ENCODE measurements around the gene KCTD21.

DNA sequence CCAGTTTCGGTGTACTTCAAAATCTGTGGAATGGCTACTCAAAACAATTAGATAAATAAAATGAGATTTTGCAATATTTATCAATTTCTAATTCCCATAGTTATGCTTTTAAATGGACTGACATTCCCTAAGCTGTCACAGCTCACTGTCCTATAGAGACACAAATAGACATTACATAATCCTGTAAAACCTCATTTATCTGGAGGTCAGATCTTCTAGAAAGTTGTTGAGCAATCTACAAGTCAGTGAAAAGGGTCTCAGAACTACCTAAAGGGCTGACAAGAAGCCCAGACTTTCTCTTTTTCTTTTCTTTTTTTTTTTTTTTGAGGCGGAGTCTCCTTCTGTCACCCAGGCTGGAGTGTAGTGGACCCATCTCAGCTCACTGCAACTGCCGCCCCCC is 61.0 kb downstream of the KCTD21 start:
- TF ChIP-seq, protein P1, sequence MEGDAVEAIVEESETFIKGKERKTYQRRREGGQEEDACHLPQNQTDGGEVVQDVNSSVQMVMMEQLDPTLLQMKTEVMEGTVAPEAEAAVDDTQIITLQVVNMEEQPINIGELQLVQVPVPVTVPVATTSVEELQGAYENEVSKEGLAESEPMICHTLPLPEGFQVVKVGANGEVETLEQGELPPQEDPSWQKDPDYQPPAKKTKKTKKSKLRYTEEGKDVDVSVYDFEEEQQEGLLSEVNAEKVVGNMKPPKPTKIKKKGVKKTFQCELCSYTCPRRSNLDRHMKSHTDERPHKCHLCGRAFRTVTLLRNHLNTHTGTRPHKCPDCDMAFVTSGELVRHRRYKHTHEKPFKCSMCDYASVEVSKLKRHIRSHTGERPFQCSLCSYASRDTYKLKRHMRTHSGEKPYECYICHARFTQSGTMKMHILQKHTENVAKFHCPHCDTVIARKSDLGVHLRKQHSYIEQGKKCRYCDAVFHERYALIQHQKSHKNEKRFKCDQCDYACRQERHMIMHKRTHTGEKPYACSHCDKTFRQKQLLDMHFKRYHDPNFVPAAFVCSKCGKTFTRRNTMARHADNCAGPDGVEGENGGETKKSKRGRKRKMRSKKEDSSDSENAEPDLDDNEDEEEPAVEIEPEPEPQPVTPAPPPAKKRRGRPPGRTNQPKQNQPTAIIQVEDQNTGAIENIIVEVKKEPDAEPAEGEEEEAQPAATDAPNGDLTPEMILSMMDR (IDR thresholded peaks at IDR 0.05), result no peak
- TF ChIP-seq POLR2A (IDR thresholded peaks at IDR 0.05), result no peak
